ENCODE data around the gene ULK4. TPM values are rescaled to one million over a fixed set of nuclear protein-coding genes. Genes with fewer than 3 reads are reported as not detected.

The ULK4 gene
- total RNA-seq, 1 donor from 2014 or later, result 10.8 TPM

DNA sequence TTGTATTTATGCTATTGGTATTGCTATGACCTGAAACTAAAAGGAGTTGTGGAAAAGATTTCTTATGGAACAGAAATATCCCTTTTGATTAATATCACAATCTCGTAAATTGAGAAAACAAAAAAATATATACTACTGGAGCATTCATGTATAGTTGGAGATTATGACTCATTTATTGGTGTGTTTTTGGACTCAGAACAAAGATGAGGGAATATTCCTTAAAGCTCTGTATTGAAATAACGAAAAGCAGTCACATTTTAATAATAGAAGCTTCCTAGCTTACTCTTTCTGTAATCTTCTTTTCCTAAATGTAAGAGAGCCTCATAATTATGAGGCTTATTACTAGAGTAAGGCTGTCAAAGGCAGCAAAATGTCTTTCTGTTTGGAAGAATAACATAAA lies 748.3 kb downstream of the ULK4 start:
- DNase-seq, result no peak

DNA sequence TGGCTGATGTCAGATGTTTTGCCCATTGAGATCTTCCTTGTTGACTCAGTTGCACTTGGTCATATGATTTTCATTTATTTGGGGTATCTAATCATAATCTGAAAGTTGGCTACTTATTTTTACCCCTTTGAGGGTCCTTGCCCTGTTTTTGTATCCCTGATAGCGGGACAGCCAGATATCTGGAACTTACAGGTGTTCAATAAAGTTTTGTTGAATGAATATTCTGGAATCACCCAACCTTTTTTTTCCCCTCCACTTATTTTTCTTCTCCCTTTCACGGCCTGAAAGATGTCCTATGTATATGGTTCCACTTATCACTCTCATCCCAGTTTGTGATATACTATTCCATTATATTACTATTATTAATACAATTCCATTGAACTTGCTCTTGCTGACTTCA lies 749.8 kb downstream of the ULK4 start:
- no peak for DNase-seq

DNA sequence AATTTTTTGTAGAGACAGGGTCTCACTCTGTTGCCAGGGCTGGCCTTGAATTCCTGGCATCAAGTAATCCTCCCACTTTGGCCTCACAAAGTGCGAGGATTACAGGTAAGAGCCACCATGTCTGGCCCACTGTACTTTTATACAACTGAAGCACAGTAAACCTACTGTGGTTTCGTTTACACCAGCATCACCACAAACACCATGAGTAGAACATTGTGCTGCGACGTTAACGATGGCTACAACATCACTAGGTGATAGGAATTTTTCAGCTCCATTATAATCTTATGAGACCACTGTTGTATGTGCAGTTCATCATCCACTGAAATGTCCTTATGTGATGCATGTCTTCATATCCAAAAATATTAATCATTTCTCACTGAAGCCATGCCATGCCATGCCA lies 750.9 kb downstream of the ULK4 start:
- no peak for DNase-seq

DNA sequence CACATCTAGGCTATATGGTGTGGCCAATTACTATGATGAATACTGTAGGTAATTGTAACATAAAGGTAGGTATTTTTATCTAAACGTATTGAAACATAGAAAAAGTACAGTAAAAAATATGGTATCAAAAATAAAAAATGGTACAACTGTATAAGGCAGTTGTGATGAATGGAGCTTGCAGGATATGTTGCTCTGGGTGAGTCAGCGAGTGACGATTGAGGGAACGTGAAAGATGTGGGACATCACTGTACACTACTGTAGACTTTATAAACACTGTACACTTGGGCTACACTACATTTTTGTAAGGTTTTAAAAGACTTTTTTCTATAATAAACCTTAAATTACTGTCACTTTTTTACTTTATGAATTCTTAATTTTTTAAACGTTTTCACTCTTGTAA lies 752.3 kb downstream of the ULK4 start:
- no peak for DNase-seq

DNA sequence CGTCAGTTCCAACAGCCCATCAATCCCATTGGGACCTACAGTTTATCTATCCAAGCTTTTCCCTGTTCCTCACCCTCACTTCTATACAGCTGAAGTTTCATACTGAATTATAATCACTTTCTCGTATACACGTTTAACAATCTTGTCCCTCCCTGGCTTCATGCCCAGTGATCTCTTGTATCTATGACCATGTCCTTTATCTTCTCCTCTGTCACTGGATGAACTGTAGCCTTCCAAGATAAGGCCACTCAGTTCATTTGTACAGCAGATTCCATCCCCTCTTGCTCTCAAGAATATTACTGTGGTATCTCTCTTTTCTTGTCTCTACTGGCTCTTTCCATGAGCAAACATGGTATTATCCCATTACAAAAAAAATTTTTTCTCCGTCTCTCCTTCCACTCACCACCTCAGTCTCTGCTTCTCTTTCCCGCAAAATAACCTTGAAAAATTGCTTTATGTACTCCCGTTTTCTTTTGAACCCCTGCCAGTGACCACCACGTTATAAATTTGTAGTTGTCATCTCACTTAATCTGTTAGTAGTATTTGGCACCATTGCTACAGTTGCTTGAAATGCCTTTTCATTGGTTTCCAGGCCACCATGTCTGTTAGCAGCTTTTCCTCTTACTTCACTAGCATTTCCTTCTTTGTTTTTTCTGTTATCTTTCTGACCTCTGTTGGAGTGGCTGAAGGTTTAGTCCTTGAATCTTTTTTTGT lies 753.2 kb downstream of the ULK4 start:
- DNase-seq, result no peak

DNA sequence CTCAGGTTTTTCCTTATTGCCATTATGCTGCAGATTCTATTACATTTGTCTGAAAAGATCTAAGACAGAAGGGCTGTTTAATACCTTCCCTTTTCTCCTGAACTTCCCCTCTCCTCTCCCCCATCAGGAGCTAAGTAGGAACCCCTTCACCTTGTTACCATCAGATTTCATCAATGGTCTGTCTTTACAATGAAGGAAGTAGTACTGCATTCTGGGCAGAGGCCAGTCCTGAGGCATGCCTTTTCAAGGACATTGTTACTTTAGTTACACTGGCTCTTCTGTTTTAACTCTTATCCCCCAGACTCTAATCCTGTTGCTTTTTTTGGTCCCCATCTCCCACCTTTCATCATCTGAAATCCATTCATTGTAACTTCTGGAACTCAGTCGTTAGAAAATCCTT lies 754.5 kb downstream of the ULK4 start:
- DNase-seq, result no peak

DNA sequence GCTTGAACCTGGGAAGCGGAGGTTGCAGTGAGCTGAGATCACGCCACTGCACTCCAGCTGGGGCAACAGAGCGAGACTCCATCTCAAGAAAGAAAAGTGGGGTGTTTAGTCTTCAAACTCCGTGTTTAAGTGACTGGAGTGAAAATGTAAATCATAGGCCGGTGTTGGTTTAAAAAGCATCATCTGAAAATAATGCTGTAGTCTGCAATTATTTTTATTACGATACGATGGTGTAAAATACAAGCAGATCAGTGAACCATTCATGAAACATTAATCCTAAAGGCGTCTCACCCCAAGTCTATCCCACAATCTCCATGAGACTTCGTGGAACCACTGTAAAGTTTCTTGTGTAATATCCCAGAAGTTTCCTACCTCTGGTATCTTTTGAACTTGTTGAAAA lies 756.3 kb downstream of the ULK4 start:
- no peak for DNase-seq

DNA sequence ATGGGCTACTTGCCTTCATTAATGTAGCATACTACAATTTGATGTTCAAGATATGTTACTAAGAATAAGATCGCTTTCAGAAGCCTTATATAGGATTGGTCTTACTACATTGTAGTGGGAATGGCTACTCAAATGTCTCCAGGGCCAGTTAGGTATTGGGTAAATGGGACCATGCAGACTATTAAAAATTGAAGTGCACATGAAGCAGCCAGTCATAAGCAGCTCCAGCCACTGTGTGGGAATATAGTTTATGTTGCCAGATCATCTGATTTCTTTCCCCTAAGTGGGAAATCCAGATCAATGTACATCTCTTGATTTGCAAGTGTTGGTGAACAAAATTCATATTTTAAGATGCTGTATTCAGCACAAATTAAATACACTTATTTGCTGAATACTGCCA lies 757.5 kb downstream of the ULK4 start:
- no peak for DNase-seq

DNA sequence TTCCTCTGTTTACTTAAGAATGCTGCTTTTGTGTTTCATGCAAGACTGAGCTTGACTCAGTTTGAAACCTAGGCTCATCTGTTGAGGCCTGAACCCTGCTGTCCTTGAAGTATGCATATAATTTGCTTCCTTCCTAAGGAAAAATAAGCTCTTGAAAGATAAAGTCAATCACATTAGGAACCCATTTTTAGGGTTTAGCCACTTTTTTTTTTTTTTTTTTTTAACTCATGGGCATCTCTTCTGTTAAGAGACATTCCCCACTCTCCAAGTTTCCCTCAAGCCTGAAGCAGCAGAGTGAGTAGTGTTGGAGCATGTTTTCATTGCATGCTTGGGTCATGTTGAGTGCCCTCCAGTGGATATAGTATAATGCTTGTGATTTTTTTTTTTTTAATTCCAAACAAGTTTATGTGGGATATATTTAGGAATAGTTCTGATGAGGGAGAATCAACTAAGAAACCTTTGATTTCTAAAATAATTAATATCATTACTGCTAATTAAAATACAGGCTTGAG lies 759.0 kb downstream of the ULK4 start:
- DNase-seq, result peak; percentile 45

DNA sequence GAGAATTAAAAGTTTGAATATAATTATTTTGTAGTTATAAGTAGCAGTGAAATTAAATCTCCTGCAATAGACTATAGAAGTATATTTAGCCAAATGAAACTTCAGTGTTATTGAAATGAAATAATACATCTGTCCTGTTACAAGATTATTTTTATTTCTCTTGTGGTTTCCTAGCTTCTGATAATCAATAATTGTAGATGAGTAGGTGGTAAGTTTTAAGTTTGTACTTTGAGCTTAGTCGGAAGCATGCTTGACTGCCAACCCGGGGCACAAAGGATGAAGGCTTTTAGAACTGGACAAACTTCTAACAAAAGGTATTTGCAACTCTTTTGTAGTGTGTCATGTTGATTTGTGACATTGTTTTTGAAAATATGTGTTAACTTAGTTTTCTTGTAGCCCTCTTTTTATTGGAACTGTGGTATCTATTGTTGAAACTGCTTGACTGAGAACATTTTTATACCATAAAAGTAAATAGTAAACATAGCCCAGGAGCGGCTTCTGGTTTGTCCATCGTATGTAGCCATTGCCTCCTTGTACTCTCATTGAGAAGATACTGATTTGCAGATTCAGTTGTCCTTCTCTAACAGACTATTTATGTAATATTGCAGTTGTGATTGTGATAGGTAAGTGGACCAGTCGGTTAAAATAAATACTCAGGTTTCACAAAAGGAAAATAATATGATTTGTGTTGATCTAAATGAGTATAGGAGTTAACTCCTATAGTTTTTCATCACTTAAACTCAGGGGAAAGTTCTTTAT lies 759.6 kb downstream of the ULK4 start:
- no peak for DNase-seq

DNA sequence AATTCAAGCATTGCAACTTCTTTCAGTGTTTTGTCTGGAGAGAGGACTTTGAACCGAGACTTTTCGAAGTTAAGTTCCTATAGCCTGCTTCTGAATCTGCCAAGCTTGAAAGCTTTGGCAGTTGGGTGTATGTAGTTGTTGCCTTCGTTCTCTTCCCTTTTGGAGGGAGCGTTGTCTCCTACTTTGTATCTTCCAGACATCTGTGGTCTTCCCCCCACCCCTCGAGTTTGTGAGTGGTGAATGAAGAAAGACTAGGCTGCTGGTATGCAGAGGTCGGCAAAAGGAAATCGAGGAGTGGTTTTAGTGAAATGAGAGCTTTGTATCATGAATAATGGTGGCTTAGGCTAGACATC lies 761.3 kb downstream of the ULK4 start:
- peak; percentile 51 for DNase-seq

DNA sequence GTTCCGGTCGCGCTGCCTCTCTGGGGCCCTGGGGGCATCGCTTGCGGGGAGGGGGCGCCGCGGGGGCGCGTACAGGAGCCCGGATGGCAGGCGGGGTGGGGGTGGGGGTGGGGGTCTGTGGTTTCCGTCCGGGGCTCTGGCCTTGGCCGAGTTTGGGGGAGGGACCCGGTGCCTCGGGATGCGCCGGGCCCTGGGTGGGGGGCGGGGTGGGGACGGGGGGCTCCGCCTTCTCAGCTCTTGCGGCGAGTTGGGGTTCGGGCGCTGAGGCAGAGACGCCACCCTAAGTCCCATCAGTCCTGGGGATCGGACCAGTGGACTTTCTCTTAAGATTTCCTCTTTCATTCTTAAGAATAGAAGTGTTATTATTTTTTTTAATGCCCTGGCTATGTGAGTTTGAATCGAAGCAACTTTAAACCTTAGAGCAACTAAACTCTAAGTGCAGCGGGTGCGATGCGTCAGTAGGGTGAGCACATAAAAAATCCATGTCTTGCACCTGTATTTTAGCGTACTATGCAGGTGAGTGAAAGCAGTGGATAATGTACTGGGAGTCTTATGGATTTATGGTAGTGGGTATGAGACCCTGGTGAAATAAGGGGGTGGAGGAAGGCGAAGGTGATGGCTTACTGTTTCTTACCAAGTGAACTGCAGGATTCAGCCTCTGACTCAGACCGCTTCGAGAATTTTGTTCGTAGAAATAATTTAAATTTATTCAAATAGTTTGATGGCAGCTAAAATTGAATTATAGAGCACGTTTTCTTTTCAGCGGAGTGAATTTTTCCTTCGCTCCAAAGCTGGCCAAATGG lies 761.8 kb downstream of the ULK4 start:
- peak; percentile 21 for DNase-seq

DNA sequence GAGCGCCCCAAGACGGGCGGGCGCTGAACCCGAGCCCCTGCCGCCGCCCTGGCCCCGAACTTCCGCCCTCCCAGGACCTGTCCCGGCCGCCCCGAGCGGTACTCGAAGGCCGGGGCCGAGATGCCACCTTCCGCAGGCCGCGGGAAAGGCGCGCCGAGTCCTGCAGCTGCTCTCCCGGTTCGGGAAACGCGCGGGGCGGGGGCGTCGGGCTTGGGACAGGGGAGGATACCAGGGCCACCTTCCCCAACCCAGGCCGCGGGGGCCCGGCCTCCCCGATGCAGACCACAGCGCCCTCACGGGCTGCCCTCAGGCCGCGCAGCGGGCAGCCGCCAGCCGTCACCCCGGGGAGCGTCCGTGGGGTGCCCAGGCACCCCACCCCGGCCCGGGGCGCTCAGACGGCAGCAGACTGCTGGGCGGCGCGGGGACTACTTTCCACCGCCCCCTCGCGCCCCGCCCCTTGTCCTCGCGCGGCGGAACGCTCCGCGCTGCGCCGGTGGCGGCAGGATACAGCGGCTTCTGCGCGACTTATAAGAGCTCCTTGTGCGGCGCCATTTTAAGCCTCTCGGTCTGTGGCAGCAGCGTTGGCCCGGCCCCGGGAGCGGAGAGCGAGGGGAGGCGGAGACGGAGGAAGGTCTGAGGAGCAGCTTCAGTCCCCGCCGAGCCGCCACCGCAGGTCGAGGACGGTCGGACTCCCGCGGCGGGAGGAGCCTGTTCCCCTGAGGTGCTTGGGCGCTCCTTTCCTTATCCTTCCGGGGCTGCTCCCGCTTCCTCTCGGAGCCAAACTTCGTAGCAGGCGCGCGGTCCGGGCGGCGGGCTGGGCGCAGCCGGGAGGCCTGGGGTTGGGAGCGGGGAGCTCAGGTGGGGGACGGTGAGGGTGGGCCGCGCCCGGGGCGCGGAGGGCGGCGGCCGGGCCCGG lies 762.7 kb downstream of the ULK4 start, which contains the start of gene CTNNB1:
CTNNB1 (plus strand) TSS at position 556 of the 916 bp plus-strand sequence. CDS start 24,564 bp downstream, outside the sequence.
- DNase-seq, result peak; percentile 93

DNA sequence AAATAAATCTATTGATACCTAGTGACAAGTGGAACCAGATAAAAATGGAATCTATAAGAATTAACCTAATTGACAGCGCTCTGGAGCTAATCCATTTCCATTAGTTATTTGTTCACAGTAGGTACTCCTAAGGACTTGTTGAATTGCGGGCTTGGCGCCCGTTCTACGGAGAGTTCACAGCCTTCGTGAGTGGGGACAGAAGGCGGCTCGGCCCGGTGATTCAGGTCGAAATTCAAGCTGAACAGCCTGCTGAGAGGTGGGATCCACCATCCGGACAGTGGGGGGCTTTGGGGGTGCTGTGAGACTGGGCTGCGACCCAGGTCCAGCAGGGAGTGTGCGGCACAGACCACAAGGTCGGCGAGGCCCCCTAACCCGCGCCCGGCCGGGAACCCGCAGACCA lies 763.4 kb downstream of the ULK4 start:
- no peak for DNase-seq

DNA sequence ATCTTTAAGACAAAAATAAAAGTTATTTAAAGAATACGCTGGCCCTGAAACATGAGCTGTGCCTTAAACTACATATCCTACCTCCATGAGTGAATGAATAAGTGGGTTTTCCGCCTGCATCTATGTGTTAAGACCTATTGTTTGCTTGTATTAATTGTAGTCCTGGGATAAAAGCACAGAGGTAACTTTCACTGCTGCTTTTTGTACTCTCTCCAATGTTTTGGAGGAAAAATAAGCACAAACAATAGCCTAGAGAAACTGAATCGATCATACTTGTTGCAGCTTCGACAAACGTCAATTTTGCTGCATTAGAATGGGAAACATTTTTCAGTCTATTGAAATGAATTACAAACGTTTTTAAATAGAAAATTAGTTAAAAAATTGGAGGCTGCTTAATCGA lies 763.9 kb downstream of the ULK4 start:
- DNase-seq, result no peak

Small RNAs within 50 kb of the gene (small RNA-seq; reads per million reads assigned to genes)
- gene ATP6V0E1P2 (ENCODE audit: low replicate concordance) (not detected), gene RF00019 (ENCODE audit: low replicate concordance) (not detected), gene RF00096 (ENCODE audit: low replicate concordance) (not detected), gene RF00602 (ENCODE audit: low replicate concordance) (not detected)

Other genes with a start within 250 kb of the ULK4 start
- gene TRAK1, start 129.3 kb upstream of the ULK4 start, total RNA-seq, result 36.4 TPM